IPS DF 19.7 (cell line): ENCODE results near the gene MAP1LC3C.
A peak's percentile ranks its signal among the peaks of the same experiment; 100 is the strongest.
"Not testable (repeated sequence)": the region's sequence is repeated elsewhere in the genome, so short reads cannot be mapped to it uniquely, and the experiment has no call there.

Experiments
- DNase-seq: peaks from one replicate; pipeline ENCODE4 v3.0.0-alpha.2; 2013; ENCODE audit warnings: low read depth, low spot score

MAP1LC3C gene

GRCh38 chr1:241992734-241993133 lies 6.2 kb downstream of the MAP1LC3C start:
- DNase-seq = no peak

GRCh38 chr1:241990040-241990439 lies 8.9 kb downstream of the MAP1LC3C start:
- peak; percentile 7 for DNase-seq

- not testable (repeated sequence) for DNase-seq
These were observed 10.4 kb downstream of the MAP1LC3C start for GRCh38 chr1:241988389-241988930.

GRCh38 chr1:241985787-241986186 lies 13.1 kb downstream of the MAP1LC3C start:
- no peak for DNase-seq

GRCh38 chr1:241979926-241980325 lies 19.0 kb downstream of the MAP1LC3C start:
- no peak for DNase-seq

GRCh38 chr1:241979071-241979470 lies 19.8 kb downstream of the MAP1LC3C start:
- DNase-seq = no peak

GRCh38 chr1:241976229-241976628 lies 22.7 kb downstream of the MAP1LC3C start:
- no peak for DNase-seq

- DNase-seq = peak; percentile 15
These were observed 26.1 kb downstream of the MAP1LC3C start for GRCh38 chr1:241972703-241973369.

- DNase-seq = no peak
These were observed 30.3 kb downstream of the MAP1LC3C start for GRCh38 chr1:241968611-241969010.

- no peak for DNase-seq
These were observed 34.2 kb downstream of the MAP1LC3C start for GRCh38 chr1:241964550-241965282.

GRCh38 chr1:241963722-241964121 lies 35.2 kb downstream of the MAP1LC3C start:
- DNase-seq = no peak

- DNase-seq = no peak
These were observed 36.7 kb downstream of the MAP1LC3C start for GRCh38 chr1:241962153-241962552.

GRCh38 chr1:241957692-241958494 lies 41.0 kb downstream of the MAP1LC3C start, which contains the start of gene BECN2:
TSS of gene BECN2 (plus strand) at chr1:241957767. CDS start at chr1:241957767, 0 bp downstream.
- DNase-seq = no peak

- no peak for DNase-seq
These were observed 48.5 kb downstream of the MAP1LC3C start for GRCh38 chr1:241950390-241950789.

GRCh38 chr1:241947354-241947753 lies 51.5 kb downstream of the MAP1LC3C start:
- DNase-seq = no peak
